Mesendoderm (in vitro differentiated cells): ENCODE data around the gene KIAA0513.
A peak's percentile ranks its signal among the peaks of the same experiment; 100 is the strongest.

Source experiments
- DNase-seq: peaks from one replicate; pipeline ENCODE4 v3.0.0; 2013
- H2AK5ac ChIP-seq: 2 replicates; pipeline ENCODE4 v1.6.1; 2013; ENCODE audit warnings: low read length, inconsistent platforms
- H2BK120ac ChIP-seq: 2 replicates; pipeline ENCODE4 v1.6.1; 2013; ENCODE audit warnings: low read depth, mild to moderate bottlenecking, low read length, moderate library complexity, mixed read lengths
- H2BK15ac ChIP-seq: replicated peaks from 2 replicates; pipeline ENCODE4 v1.6.1; 2013; ENCODE audit warnings: low read depth, mild to moderate bottlenecking, moderate library complexity
- H2BK5ac ChIP-seq: 2 replicates; pipeline ENCODE4 v1.6.1; 2013; ENCODE audit warnings: low read length, inconsistent platforms
- H3K18ac ChIP-seq: 2 replicates; pipeline ENCODE4 v1.6.1; 2013; ENCODE audit warnings: mild to moderate bottlenecking, low read length, mixed read lengths
- H3K23ac ChIP-seq: one replicate; pipeline ENCODE4 v1.6.1; 2013; ENCODE audit warnings: low read length
- H3K27ac ChIP-seq: 2 replicates; pipeline ENCODE4 v1.5.1; 2013; ENCODE audit warnings: low read depth, mild to moderate bottlenecking, inconsistent platforms, low read length, moderate library complexity
- H3K27me3 ChIP-seq: 2 replicates; pipeline ENCODE4 v1.6.1; 2013; ENCODE audit warnings: low read length, control low read depth, mild to moderate bottlenecking, inconsistent platforms; ENCODE audit not compliant: insufficient read depth, poor library complexity
- H3K36me3 ChIP-seq: 2 replicates; pipeline ENCODE4 v1.6.1; 2013; ENCODE audit warnings: low read length, inconsistent platforms; ENCODE audit not compliant: control insufficient read depth, insufficient read depth
- H3K4ac ChIP-seq: one replicate; pipeline ENCODE4 v1.6.1; 2013; ENCODE audit warnings: low read depth, mild to moderate bottlenecking, low read length, moderate library complexity
- H3K4me1 ChIP-seq: 2 replicates; pipeline ENCODE4 v1.6.1; 2013; ENCODE audit warnings: low read depth, low read length, inconsistent platforms; ENCODE audit not compliant: control insufficient read depth
- H3K4me2 ChIP-seq: 2 replicates; pipeline ENCODE4 v1.6.1; 2013; ENCODE audit warnings: low read length
- H3K4me3 ChIP-seq: 2 replicates; pipeline ENCODE4 v1.5.1; 2013; ENCODE audit warnings: mild to moderate bottlenecking, low read length
- H3K56ac ChIP-seq: one replicate; pipeline ENCODE4 v1.6.1; 2013; ENCODE audit warnings: low read length
- H3K79me1 ChIP-seq: 2 replicates; pipeline ENCODE4 v1.6.1; 2013; ENCODE audit warnings: low read length, inconsistent platforms
- H3K79me2 ChIP-seq: 2 replicates; pipeline ENCODE4 v1.6.1; 2013; ENCODE audit warnings: mild to moderate bottlenecking, low read length; ENCODE audit not compliant: control insufficient read depth, insufficient read depth
- H3K9ac ChIP-seq: 2 replicates; pipeline ENCODE4 v1.6.1; 2013; ENCODE audit warnings: low read length, inconsistent platforms
- H4K5ac ChIP-seq: one replicate; pipeline ENCODE4 v1.6.1; 2013; ENCODE audit warnings: low read length
- H4K8ac ChIP-seq: one replicate; pipeline ENCODE4 v1.6.1; 2013; ENCODE audit warnings: low read depth, mild to moderate bottlenecking, control low read depth, low read length, moderate library complexity
- WGBS: extraction: QIAGEN DNeasy Blood & Tissue Kit; methylation state at CpG from one replicate; pipeline ENCODE4 v1.1.7; 2013; ENCODE audit warnings: low lambda C conversion rate, missing lambda C conversion rate; ENCODE audit not compliant: insufficient coverage; ENCODE audit errors: extremely low coverage; 5-methylcytosine and 5-hydroxymethylcytosine counted together

Gene KIAA0513

GRCh38 chr16:85074225-85074914, 46.8 kb downstream of the KIAA0513 start:
- no peak for DNase-seq
- Histone ChIP-seq H4K5ac (no peak overlapping the region), H3K4me3 (no peak overlapping the region), H2BK5ac (no peak overlapping the region), H3K18ac (no peak overlapping the region), H2AK5ac (no peak overlapping the region), H4K8ac (no peak overlapping the region), H3K36me3 (no peaks in the 10 kb centered on the region), H2BK15ac (no peak overlapping the region), H2BK120ac (no peak overlapping the region), H3K23ac (no peak overlapping the region), H3K4me1 (no peaks in the 10 kb centered on the region), H3K56ac (no peak overlapping the region), H3K9ac (no peak overlapping the region), H3K27me3 (no peaks in the 10 kb centered on the region), H3K4ac (no peak overlapping the region), H3K27ac (no peak overlapping the region), H3K79me1 (no peaks in the 10 kb centered on the region), H3K79me2 (no peaks in the 10 kb centered on the region), H3K4me2 (no peak overlapping the region)
- no CpG with 5 or more reads among the region's 6 CpGs for WGBS

DNA sequence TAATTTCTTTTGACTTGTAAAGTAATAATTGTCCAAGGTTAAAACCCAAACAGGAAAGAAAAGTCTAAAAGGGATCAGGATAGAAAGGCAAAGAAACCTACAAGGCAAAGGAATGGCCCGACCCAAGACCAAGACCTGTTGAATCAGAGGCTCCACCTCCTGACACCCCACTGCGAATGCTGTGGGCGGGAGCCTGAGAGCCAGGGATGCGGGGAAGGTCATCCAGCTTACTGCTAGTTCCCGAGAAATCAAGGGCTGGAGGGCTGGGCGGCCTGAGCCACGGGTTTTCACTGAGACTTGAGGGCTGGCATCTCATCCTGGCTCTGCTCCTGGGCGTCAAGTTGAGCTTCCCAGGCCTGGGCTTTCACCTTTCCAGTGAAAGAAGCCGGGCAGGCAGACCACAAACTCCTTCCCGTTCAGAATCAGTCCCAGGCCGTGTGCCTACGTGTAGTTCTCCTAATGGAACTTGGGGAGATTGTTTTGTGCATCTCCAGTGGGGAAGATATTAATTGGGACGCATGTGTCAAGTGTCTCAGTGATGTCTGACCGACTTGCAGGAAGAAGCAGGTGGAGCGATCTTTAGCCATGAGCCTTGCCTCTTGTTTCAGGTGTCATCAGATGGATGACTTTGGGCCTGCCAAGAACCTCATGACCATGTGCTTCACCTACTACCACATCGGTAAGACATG, 47.8 kb downstream of the KIAA0513 start:
- Histone ChIP-seq H2BK5ac (no peak overlapping the region), H3K9ac (no peak overlapping the region), H3K79me2 (no peaks in the 10 kb centered on the region), H3K27me3 (no peaks in the 10 kb centered on the region), H3K4me2 (no peak overlapping the region), H4K8ac (no peak overlapping the region), H2AK5ac (no peak overlapping the region), H3K27ac (no peak overlapping the region), H3K79me1 (no peaks in the 10 kb centered on the region), H4K5ac (no peak overlapping the region), H3K4me1 (no peaks in the 10 kb centered on the region), H3K4ac (no peak overlapping the region), H2BK120ac (no peak overlapping the region), H3K56ac (no peak overlapping the region), H3K23ac (no peak overlapping the region), H3K4me3 (no peak overlapping the region), H2BK15ac (no peak overlapping the region), H3K36me3 (no peaks in the 10 kb centered on the region), H3K18ac (no peak overlapping the region)
- no CpG with 5 or more reads among the region's 16 CpGs for WGBS
- DNase-seq: peak; percentile 78

- WGBS: no CpG with 5 or more reads among the region's 10 CpGs
- H3K4ac ChIP-seq: no peak overlapping the region
- no peak overlapping the region for H4K8ac ChIP-seq
- no peak overlapping the region for H3K23ac ChIP-seq
- H4K5ac ChIP-seq: no peak overlapping the region
- H2BK5ac ChIP-seq: no peak overlapping the region
- H3K79me1 ChIP-seq: no peaks in the 10 kb centered on the region
- H3K27ac ChIP-seq: no peak overlapping the region
- H3K18ac ChIP-seq: no peak overlapping the region
- no peak for DNase-seq
- H2AK5ac ChIP-seq: no peak overlapping the region
- H2BK15ac ChIP-seq: no peak overlapping the region
- no peaks in the 10 kb centered on the region for H3K4me1 ChIP-seq
- H2BK120ac ChIP-seq: no peak overlapping the region
- no peaks in the 10 kb centered on the region for H3K79me2 ChIP-seq
- peaks cover 2% of the 10 kb centered on the region for H3K27me3 ChIP-seq
- H3K9ac ChIP-seq: no peak overlapping the region
- no peak overlapping the region for H3K4me2 ChIP-seq
- no peak overlapping the region for H3K4me3 ChIP-seq
- H3K56ac ChIP-seq: no peak overlapping the region
- no peaks in the 10 kb centered on the region for H3K36me3 ChIP-seq
These were observed 49.4 kb downstream of the KIAA0513 start for GRCh38 chr16:85077039-85077438.

- Histone ChIP-seq H3K23ac (no peak overlapping the region), H3K27me3 (peaks cover 7% of the 10 kb centered on the region), H3K36me3 (no peaks in the 10 kb centered on the region), H2BK15ac (no peak overlapping the region), H2AK5ac (no peak overlapping the region), H3K4me1 (peaks cover 5% of the 10 kb centered on the region), H3K79me2 (no peaks in the 10 kb centered on the region), H4K8ac (no peak overlapping the region), H3K79me1 (no peaks in the 10 kb centered on the region), H3K4ac (no peak overlapping the region), H3K9ac (no peak overlapping the region), H2BK5ac (no peak overlapping the region), H2BK120ac (no peak overlapping the region), H3K27ac (no peak overlapping the region), H3K4me2 (no peak overlapping the region), H3K18ac (no peak overlapping the region), H3K56ac (no peak overlapping the region), H3K4me3 (no peak overlapping the region), H4K5ac (no peak overlapping the region)
- WGBS: no CpG with 5 or more reads among the region's 16 CpGs
- DNase-seq: no peak
These were observed 50.1 kb downstream of the KIAA0513 start for GRCh38 chr16:85077576-85078125.

DNA sequence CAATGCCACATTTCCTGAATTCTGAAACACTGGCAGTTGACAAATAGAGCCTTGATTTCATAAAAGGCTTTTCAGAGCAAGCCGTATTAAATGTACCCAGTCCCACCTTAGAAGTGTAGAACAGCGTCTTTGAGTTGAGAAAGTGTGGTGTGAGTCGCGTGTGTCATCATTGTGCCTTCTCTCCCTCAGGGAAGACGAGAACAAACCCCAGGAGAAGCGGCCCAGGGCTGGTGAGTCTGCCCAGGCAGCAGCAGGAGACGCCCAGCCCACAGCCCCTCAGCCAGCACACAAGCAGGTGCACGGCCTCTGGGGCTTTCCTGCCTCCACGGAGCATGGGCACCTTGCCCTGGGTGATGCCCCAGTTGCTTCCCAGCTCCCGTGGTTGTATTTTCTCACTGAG, 50.6 kb downstream of the KIAA0513 start:
- Histone ChIP-seq H3K27ac (no peak overlapping the region), H2AK5ac (no peak overlapping the region), H3K79me1 (no peaks in the 10 kb centered on the region), H3K79me2 (no peaks in the 10 kb centered on the region), H3K27me3 (peaks cover 11% of the 10 kb centered on the region), H3K4me2 (no peak overlapping the region), H3K4ac (no peak overlapping the region), H4K5ac (no peak overlapping the region), H3K4me3 (no peak overlapping the region), H3K56ac (no peak overlapping the region), H4K8ac (no peak overlapping the region), H3K36me3 (no peaks in the 10 kb centered on the region), H2BK120ac (no peak overlapping the region), H2BK15ac (no peak overlapping the region), H3K23ac (no peak overlapping the region), H3K18ac (no peak overlapping the region), H3K9ac (no peak overlapping the region), H2BK5ac (no peak overlapping the region), H3K4me1 (peaks cover 5% of the 10 kb centered on the region)
- no peak for DNase-seq
- no CpG with 5 or more reads among the region's 10 CpGs for whole genome bisulfite sequencing
